OCI-LY1 (cell line): ENCODE data around the gene CPD.

Source experiments
- EZH2 ChIP-seq: fragments of 200-600 bp; sonication (generic), shearing (Covaris generic); IDR thresholded peaks from 2 replicates; pipeline ENCODE4 v1.8.0; 2017; ENCODE audit warnings: borderline replicate concordance, mixed run types, mild to moderate bottlenecking, antibody characterized with exemption, low read length, moderate library complexity, mixed read lengths
- TF ChIP-seq, protein P1 (sequence below): fragments of 200-600 bp; sonication (generic), shearing (Covaris generic); IDR thresholded peaks from 2 replicates; pipeline ENCODE4 v1.5.1; 2017; ENCODE audit warnings: mild to moderate bottlenecking, antibody characterized with exemption, low read length, moderate library complexity, mixed read lengths

- TF ChIP-seq, protein P1, sequence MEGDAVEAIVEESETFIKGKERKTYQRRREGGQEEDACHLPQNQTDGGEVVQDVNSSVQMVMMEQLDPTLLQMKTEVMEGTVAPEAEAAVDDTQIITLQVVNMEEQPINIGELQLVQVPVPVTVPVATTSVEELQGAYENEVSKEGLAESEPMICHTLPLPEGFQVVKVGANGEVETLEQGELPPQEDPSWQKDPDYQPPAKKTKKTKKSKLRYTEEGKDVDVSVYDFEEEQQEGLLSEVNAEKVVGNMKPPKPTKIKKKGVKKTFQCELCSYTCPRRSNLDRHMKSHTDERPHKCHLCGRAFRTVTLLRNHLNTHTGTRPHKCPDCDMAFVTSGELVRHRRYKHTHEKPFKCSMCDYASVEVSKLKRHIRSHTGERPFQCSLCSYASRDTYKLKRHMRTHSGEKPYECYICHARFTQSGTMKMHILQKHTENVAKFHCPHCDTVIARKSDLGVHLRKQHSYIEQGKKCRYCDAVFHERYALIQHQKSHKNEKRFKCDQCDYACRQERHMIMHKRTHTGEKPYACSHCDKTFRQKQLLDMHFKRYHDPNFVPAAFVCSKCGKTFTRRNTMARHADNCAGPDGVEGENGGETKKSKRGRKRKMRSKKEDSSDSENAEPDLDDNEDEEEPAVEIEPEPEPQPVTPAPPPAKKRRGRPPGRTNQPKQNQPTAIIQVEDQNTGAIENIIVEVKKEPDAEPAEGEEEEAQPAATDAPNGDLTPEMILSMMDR, result no peak
- TF ChIP-seq EZH2, result no peak
Observed at GRCh38 chr17:30337393-30337999, 41.2 kb upstream of the CPD start.
